Activated gamma-delta T cell (primary cell): ENCODE data around the gene PTGR1.
"Not testable (repeated sequence)": the region's sequence is repeated elsewhere in the genome, so short reads cannot be mapped to it uniquely, and the experiment has no call there.

Experiments used
- DNase-seq: peaks from one replicate; lab custom pipeline; 2025; lab: John Stamatoyannopoulos, UW
- total RNA-seq, 2 donors: gene quantifications; one replicate each; lab custom pipeline; 2026; lab: John Stamatoyannopoulos, UW

PTGR1 gene
- 0.15 to 0.52 reads per million in 2 donors for total RNA-seq

DNA sequence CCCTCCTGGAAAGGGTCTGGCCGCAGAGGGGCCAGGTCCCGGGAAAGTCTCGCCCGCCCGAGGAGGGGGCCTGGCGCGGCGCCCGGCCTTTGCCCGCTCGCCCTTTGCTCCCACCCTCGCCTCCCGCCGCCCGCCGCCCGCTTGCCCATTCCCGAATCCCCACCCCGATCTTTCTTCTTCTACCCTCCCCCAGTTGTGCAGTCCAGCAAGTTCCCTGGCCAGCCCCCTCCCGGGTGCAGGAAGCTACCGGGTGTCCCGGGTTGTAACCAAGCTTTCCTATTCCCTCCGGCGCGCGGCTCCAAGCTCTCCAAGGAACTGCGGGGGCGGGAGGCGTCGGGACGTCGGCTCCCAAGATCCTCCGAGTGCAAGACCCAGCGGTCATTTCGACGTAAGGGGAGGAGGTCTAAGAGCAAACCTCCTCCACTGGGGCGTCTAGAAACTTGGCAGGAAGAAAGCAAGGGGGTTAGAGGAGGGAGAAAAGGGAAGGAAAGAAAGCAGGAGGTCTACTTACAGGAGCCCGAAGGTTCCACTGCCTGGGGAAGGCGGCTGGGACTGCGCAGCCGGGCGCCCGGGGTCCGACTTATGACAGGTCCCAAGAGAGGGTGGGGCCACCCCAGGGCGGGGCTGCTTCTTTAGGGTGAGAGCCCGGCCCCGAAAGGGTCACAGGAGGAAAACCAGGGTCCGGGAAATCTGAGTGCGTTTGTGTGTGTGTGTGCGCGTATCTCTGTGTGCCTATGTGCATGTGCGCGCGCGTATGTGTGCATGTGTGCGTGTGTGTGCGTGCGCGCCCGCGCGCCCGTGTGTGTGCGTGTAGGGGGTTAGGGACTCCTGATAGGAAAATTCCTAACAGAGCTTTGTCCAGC, at the start of gene PTGR1:
PTGR1 (minus strand) TSS at position 556 of the 863 bp plus-strand sequence. CDS start 2,225 bp downstream, outside the sequence.
- DNase-seq: no peak

DNA sequence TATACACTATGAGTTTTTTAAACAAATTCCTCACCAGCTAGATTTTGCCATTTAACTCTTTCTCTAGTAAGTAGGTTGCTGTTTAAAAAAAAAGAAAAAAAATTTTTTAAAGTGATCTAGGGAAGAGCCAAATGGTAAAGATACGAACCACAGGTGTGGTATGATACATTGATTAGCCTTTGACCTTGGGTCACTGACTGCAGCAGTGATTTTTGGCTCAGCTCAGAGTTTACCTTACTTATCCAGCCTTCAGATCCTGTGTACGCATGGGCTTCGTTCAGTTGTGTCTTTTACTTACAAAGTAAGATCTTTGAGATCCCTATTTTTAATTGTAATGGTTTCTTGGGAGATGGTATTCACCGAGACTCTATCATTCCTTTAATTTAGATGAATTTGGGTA, 49.6 kb upstream of the PTGR1 start:
- no peak for DNase-seq

GRCh38 chr9:111648066-111648465, 48.6 kb upstream of the PTGR1 start:
- DNase-seq: no peak

DNA sequence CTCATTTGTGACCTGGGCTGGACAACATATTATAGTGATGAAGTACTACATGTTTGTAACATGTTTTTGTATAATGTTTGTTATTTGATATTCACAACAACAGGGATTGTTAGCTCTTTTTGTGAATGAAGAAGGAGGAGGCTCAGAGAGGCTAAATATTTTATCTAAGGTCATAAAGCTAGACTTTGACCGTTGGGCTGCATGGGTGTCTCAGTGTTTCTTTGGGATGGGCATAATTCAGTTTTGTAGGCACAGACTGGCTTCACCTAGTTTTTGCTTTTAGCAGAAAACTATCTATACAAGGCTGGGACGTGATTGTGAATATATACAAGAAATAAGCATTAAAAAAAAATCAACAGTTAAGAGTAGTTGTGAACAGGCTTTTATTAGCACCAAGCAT, 47.0 kb upstream of the PTGR1 start:
- DNase-seq: no peak

DNA sequence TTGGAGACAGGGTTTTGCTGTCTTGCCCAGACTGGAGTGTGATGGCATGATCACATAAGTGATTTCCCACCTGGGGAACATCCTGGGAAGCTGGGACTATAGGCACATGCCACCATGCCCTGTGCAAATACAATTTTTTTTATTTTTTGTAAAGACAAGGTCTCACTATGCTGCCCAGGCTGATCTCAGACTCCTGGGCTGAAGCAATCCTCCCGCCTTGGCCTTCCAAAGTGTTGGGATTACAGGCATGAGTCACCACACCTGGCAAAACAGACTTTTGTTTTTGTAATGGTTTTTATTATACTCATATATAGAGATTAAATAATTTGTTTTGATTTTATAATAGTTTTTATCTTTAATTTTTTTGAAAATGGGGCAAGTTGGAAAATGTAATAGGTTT, 46.4 kb upstream of the PTGR1 start:
- DNase-seq: no peak

- DNase-seq: no peak
Observed at GRCh38 chr9:111644195-111644772, 44.8 kb upstream of the PTGR1 start.

DNA sequence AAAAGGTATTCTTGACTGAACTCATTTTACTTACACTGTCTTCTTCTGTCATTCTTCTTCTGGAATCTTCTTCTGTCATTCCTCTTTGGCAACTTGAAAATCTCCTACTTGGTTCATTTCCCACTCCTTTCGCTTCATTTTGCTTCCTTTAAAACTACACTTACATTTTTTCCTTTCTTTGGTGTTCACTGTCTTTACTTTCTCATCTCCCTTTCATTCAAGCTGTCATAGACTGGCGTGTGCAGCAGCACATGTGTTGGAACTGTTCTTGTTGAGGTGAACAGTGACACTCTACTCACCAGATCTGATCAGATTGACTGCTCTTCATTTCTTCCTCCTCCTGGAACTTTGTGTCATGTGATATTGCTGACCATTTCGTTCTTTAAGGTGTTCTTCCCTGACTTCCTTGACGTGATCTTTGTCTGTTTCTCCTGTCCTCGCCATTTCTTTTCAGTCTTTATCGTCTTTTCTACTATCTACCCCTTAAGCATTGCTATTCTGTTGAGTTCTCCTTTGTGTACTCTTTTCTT, 38.0 kb upstream of the PTGR1 start:
- DNase-seq: no peak

DNA sequence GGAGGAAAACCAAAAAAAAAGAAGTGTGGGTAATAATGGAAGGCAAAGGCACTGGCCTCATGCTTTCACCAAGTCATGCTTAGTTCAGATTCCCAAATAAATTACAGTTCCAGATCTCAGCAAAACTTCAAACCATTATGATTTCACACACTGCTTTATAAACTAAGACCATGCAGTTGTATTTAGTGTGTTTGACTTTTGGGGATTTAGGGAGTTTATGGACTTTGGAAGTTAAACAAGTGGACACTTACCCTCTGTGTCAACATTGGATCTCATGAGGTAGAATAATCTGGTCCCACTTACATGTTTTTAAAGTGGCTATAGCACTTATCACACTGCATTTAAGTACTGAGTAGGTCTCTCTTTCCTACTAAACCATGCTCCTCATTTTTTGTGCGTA, 35.4 kb upstream of the PTGR1 start:
- no peak for DNase-seq

DNA sequence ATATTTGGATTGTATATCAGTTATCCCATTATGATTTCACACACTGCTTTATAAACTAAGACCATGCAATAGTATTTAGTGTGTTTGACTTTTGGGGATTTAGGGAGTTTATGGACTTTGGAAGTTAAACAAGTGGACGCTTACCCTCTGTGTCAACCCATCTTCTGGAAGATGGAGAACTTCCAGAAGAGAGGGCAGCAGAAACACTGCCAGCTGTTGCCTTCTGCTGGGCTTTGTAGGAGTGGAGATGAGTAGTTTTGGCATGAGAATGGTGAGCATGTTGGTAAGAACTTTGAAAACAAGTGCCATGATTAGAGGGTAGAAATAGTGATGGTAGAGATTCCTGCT, 33.9 kb upstream of the PTGR1 start:
- DNase-seq: no peak

DNA sequence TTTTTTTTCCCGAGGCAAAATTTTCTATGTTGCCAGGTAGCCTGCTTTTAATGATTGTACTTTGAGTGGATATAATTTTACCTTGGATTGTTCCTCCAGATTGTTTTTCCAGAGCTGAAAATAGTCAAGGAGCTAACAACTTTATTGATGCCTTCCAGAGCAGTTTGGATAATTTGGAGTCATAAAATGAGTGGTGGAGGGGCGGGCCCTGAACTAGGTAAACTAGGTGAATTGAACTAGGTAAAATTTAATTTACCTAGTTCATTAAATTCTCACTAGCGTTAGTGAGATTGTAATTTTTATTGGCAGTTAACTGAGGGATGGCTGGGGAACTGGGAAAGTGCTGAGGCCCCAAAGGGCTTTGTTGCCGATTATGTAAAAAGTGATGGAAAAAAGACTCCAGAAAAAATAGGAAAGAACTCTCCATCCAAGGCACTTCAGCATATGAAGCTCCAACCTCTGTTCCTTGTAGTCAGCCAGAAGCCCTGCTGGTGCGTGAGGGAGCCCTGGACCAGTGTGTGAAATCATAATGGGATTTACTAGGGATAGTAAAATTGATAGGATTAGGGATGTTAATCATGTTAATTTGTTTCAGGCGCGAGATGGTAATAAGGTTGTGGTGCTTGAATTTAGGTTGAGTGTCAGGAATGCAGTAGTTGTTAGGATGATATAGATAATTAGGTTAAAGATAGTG, 33.4 kb upstream of the PTGR1 start:
- no peak for DNase-seq

- no peak for DNase-seq
Observed at GRCh38 chr9:111632060-111632459, 32.6 kb upstream of the PTGR1 start.

DNA sequence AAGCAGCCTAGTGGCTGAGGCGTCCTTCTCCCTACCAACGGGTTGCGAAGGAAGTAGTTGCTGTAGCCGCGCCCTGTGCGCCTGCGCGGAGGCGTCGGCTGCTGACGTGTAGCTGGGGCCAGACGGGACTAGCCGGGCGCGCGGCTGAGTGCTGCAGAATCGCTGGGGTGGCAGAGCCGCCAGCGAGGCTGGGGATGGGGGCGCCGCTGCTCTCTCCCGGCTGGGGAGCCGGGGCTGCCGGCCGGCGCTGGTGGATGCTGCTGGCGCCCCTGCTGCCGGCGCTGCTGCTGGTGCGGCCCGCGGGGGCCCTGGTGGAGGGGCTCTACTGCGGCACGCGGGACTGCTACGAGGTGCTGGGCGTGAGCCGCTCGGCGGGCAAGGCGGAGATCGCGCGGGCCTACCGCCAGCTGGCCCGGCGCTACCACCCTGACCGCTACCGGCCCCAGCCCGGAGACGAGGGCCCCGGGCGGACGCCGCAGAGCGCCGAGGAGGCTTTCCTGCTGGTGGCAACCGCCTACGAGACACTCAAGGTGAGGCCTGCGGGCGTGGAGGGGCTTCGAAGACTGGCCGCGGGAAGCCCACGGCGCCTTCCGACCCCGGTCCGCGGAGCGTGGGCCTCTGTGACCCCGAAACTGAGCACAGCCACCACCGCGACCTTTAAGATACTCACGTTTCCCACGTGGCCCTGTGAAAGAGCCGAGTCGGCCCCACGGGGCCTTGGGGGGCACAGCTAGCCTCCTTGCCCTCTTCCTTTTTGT, 31.9 kb upstream of the PTGR1 start, which contains the start of gene DNAJC25:
DNAJC25 (plus strand) TSS at position 121 of the 758 bp plus-strand sequence; CDS start at position 195, 74 bp downstream.
- peak; percentile 97 for DNase-seq

GRCh38 chr9:111630964-111631213, 31.4 kb upstream of the PTGR1 start:
- no peak for DNase-seq

DNA sequence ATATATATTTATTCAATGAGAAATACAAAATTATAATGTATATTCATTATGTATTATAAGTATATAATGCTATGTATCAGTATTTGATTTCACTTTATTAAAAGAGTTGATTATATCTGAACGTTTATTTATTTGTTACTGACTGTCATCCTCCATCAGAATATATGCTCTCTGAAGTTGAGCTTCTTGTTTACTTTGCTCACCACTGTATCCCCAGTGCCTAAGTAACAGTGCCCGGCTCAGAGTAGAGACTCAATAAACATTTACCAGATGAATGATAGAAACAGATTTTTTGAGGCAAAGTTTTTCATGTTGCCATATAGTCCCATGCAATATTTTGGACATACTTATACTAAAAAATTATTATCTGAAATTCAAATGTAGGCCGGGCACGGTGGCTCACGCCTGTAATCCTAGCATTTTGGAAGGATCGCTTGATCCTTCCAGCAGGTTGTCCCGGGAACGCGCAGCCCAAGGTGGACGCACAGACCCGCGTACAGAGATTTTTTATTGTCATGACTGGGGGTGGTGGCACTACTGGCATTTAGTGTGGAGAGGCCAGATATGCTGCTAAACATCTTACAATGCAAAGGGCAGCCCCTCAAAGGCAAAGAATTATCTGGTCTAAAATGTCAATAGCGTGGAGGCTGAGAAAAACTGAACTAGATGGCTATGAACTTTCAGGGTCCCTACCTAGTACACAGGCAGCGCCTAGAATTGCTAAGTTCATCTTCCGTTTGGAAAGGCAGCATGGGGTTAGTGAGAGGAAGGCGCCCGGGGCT, 30.9 kb upstream of the PTGR1 start:
- no peak for DNase-seq

DNA sequence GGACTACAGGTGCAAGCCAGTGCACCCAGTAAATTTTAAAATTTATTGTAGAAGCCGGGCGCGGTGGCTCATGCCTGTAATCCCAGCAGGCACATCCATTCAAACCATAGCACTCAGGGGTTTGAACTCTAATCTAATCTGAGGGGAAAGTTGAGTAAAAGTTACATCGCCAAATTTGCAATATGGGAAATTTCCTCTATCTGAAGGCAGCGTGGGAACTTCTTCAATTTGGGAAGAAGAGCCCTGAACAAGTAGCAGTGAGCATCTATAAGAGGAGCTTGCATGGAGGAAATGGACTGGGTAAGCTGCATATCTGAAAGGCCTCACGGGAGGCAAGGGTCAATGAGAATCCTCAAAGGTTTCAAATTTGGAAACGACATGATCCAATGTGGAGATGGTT, 29.0 kb upstream of the PTGR1 start:
- DNase-seq: no peak

- no peak for DNase-seq
Observed at GRCh38 chr9:111627260-111627963, 28.0 kb upstream of the PTGR1 start.

GRCh38 chr9:111622626-111623025, 23.2 kb upstream of the PTGR1 start:
- no peak for DNase-seq

GRCh38 chr9:111621895-111622480, 22.5 kb upstream of the PTGR1 start:
- no peak for DNase-seq

GRCh38 chr9:111617349-111617748, 17.9 kb upstream of the PTGR1 start:
- DNase-seq: not testable (repeated sequence)

- no peak for DNase-seq
Observed at GRCh38 chr9:111615928-111616327, 16.5 kb upstream of the PTGR1 start.
